HepG2 (cell line): ENCODE measurements around the gene ENPP1. TPM values are rescaled to one million over a fixed set of nuclear protein-coding genes. Genes with fewer than 3 reads are reported as not detected.
A peak's percentile ranks its signal among the peaks of the same experiment; 100 is the strongest.

Experiments used
- ATAC-seq: fragments of 200-7000 bp; cut with Tn5 transposase; 3 replicates; pipeline ENCODE4 v1.9.1; 2020; ENCODE audit warnings: mild to moderate bottlenecking, moderate library complexity
- BruUV-seq: library from RNA; stranded (reverse); fragments of 400-500 nt; replicated peaks from 2 replicates; lab custom pipeline; 2021; lab: Mats Ljungman, UMichigan
- CTCF ChIA-PET: fragments of 300-600 bp; formaldehyde crosslinking; extraction: SDS; loops from one replicate; lab custom pipeline; 2021; ENCODE audit warnings: low total read pairs, inconsistent platforms, low intra/inter-chr PET ratio; lab: Yijun Ruan, JAX
- POLR2A ChIA-PET: fragments of 350-600 bp; sonication (Branson Sonifier 250); formaldehyde crosslinking; loops from one replicate; lab custom pipeline; 2020; ENCODE audit warnings: antibody characterized with exemption, inconsistent platforms; lab: Yijun Ruan, JAX
- DNase-seq: peaks from one replicate; pipeline ENCODE4 v3.0.0-alpha.2; 2015; ENCODE audit warnings: low spot score
- FAIRE-seq: peaks from 3 replicates; lab custom pipeline; 2011; peaks lifted over from hg19 to GRCh38; lab: Jason Lieb, UNC
- H2AFZ ChIP-seq: one replicate; pipeline ENCODE4 v1.6.1; 2011; ENCODE audit warnings: low read length, inconsistent platforms
- H3K27ac ChIP-seq: fragments of 300-600 bp; 3 replicates; pipeline ENCODE4 v1.8.0; 2011; ENCODE audit warnings: mixed run types, mild to moderate bottlenecking, mixed read lengths, low read length, inconsistent platforms; ENCODE audit not compliant: insufficient read depth; ENCODE audit errors: extremely low read length
- H3K27me3 ChIP-seq, 2 experiments: fragments of 200-600 bp in 1 of 2; 2 replicates in 1 of 2; 3 replicates in 1 of 2; pipeline versions ENCODE4 v1.6.0 to v1.8.0; 2011; ENCODE audit warnings: low read length in 2 of 2, mild to moderate bottlenecking in 2 of 2, moderate library complexity in 2 of 2, inconsistent platforms in 1 of 2; ENCODE audit not compliant: insufficient read depth in 2 of 2, control insufficient read depth in 1 of 2
- H3K36me3 ChIP-seq, 2 experiments: fragments of 200-600 bp in 1 of 2; replicated peaks in 1 of 2; 2 replicates in 1 of 2; 3 replicates in 1 of 2; pipeline versions ENCODE4 v1.5.1 to v1.8.0; 2011; ENCODE audit warnings: low read length in 2 of 2, inconsistent platforms in 1 of 2; ENCODE audit not compliant: insufficient read depth in 2 of 2, control insufficient read depth in 1 of 2
- H3K4me1 ChIP-seq: 2 replicates; pipeline ENCODE4 v1.5.1; 2012; ENCODE audit warnings: low read length, inconsistent platforms; ENCODE audit not compliant: insufficient read depth
- H3K4me2 ChIP-seq: 2 replicates; pipeline ENCODE4 v1.6.0; 2011; ENCODE audit warnings: low read depth, low read length, inconsistent platforms
- H3K4me3 ChIP-seq, 3 experiments: fragments of 200-600 bp in 1 of 3; sonication (generic), shearing (Covaris generic) in 1 of 3; replicated peaks in 1 of 3; 2 replicates each; pipeline ENCODE4 v1.5.1; 2011 to 2016; ENCODE audit warnings: low read length in 3 of 3, inconsistent platforms in 2 of 3, low read depth in 2 of 3, mild to moderate bottlenecking in 2 of 3, control low read depth in 1 of 3, mixed read lengths in 1 of 3; ENCODE audit not compliant: insufficient read depth in 1 of 3
- H3K79me2 ChIP-seq: one replicate; pipeline ENCODE4 v1.6.1; 2011; ENCODE audit warnings: low read length, inconsistent platforms; ENCODE audit not compliant: insufficient read depth
- H3K9ac ChIP-seq: 2 replicates; pipeline ENCODE4 v1.6.0; 2011; ENCODE audit warnings: mild to moderate bottlenecking, low read depth, low read length, inconsistent platforms; ENCODE audit not compliant: insufficient read depth
- H3K9me3 ChIP-seq: 2 replicates; pipeline ENCODE4 v1.5.1; 2012; ENCODE audit warnings: mild to moderate bottlenecking, low read length
- H4K20me1 ChIP-seq: 2 replicates; pipeline ENCODE4 v1.6.0; 2011; ENCODE audit warnings: inconsistent platforms, mild to moderate bottlenecking, low read length, moderate library complexity; ENCODE audit not compliant: insufficient read depth
- BCL6 ChIP-seq: IDR thresholded peaks from 2 replicates; pipeline ENCODE4 v1.6.1; 2016; ENCODE audit warnings: missing genetic modification reagents, missing compliant biosample characterization
- JUNB ChIP-seq: sonication (generic); formaldehyde crosslinking; IDR thresholded peaks from 2 replicates; pipeline ENCODE4 v1.8.0; 2022; ENCODE audit warnings: missing genetic modification reagents, mild to moderate bottlenecking, borderline replicate concordance
- MIER3 ChIP-seq: IDR thresholded peaks from 2 replicates; pipeline ENCODE4 v1.6.1; 2016; ENCODE audit warnings: missing compliant biosample characterization, borderline replicate concordance
- NFRKB ChIP-seq: fragments of 450-650 bp; IDR thresholded peaks from 2 replicates; pipeline ENCODE4 v1.6.1; 2017
- RARG ChIP-seq: sonication (generic); formaldehyde crosslinking; IDR thresholded peaks from 2 replicates; pipeline ENCODE4 v1.4.0; 2020; ENCODE audit warnings: low read depth, mild to moderate bottlenecking, missing genetic modification reagents
- TAF1 ChIP-seq: sonication (generic); formaldehyde crosslinking; IDR thresholded peaks from 2 replicates; pipeline ENCODE4 v1.4.0; 2020; ENCODE audit warnings: missing genetic modification reagents
- ZNF331 ChIP-seq: sonication (generic); formaldehyde crosslinking; IDR thresholded peaks from 2 replicates; pipeline ENCODE4 v1.4.0; 2020; ENCODE audit warnings: missing genetic modification reagents
- ZNF572 ChIP-seq: sonication (generic); formaldehyde crosslinking; IDR thresholded peaks from 2 replicates; pipeline ENCODE4 v1.5.1; 2020; ENCODE audit warnings: mild to moderate bottlenecking, missing genetic modification reagents
- ZNF605 ChIP-seq: sonication (generic); formaldehyde crosslinking; IDR thresholded peaks from 2 replicates; pipeline ENCODE4 v1.8.0; 2022; ENCODE audit warnings: mild to moderate bottlenecking, missing genetic modification reagents
- ZNF674 ChIP-seq: sonication (generic); formaldehyde crosslinking; IDR thresholded peaks from 2 replicates; pipeline ENCODE4 v1.5.0; 2020; ENCODE audit warnings: low read depth, mild to moderate bottlenecking, missing genetic modification reagents
- WGBS: methylation state at CpG from one replicate; pipeline ENCODE4 v1.1.6; 2017; ENCODE audit warnings: low lambda C conversion rate; 5-methylcytosine and 5-hydroxymethylcytosine counted together
- in situ Hi-C: cut with HindIII; loops from 2 replicates; pipeline ENCODE4 v1.10.0; 2017; ENCODE audit warnings: low pct_unique_long_range_greater_than_20kb; ENCODE audit not compliant: extremely low pct_ligation_motif_present
- intact Hi-C: fragments of 100-400 bp; cut with micrococcal nuclease; formaldehyde crosslinking; loops from one replicate; pipeline ENCODE4 v1.10.0; 2022; ENCODE audit not compliant: unreplicated experiment
- polyA plus RNA-seq, 8 experiments: library from polyadenylated mRNA; depleted of rRNA in 3 of 8; stranded (reverse) in 7 of 8; unstranded in 1 of 8; fragments of >200 nt; fragmentation: Illumina TruSeq in 4 of 8; extraction: Trizol in 4 of 8; gene quantifications; 2 replicates each; pipeline versions ENCODE4 v1.2.1 to v1.2.3, GENCODE V29; 2011 to 2016; ENCODE audit warnings: low read depth in 4 of 8, missing spikeins in 1 of 8, mixed read lengths in 1 of 8; ENCODE audit not compliant: insufficient read depth in 1 of 8
- total RNA-seq, 5 experiments: library from RNA; depleted of rRNA; stranded (reverse); fragments of >200 nt; fragmentation: Illumina TruSeq; extraction: Trizol; gene quantifications; 2 replicates each; pipeline ENCODE4 v1.2.3, GENCODE V29; 2016; ENCODE audit warnings: low read depth in 1 of 5
- TF ChIP-seq, protein P1 (sequence below): sonication (generic); formaldehyde crosslinking; IDR thresholded peaks from 2 replicates; pipeline ENCODE4 v1.8.1; 2023; ENCODE audit warnings: mild to moderate bottlenecking, moderate library complexity, missing genetic modification reagents
- TF ChIP-seq, protein P2 (sequence below): sonication (generic); formaldehyde crosslinking; IDR thresholded peaks from 2 replicates; pipeline ENCODE4 v1.8.0; 2022; ENCODE audit warnings: missing genetic modification reagents, mild to moderate bottlenecking, moderate library complexity, borderline replicate concordance
- TF ChIP-seq, protein P3 (sequence below): sonication (generic); formaldehyde crosslinking; IDR thresholded peaks from 2 replicates; pipeline ENCODE4 v1.4.0; 2020; ENCODE audit warnings: missing genetic modification reagents, borderline replicate concordance

The ENPP1 gene
- total and polyA plus RNA-seq, 2 of the 13 experiments (the other 11 are each of a cell fraction or from before 2014, with no cell fraction given): 56.5 to 160 TPM

DNA sequence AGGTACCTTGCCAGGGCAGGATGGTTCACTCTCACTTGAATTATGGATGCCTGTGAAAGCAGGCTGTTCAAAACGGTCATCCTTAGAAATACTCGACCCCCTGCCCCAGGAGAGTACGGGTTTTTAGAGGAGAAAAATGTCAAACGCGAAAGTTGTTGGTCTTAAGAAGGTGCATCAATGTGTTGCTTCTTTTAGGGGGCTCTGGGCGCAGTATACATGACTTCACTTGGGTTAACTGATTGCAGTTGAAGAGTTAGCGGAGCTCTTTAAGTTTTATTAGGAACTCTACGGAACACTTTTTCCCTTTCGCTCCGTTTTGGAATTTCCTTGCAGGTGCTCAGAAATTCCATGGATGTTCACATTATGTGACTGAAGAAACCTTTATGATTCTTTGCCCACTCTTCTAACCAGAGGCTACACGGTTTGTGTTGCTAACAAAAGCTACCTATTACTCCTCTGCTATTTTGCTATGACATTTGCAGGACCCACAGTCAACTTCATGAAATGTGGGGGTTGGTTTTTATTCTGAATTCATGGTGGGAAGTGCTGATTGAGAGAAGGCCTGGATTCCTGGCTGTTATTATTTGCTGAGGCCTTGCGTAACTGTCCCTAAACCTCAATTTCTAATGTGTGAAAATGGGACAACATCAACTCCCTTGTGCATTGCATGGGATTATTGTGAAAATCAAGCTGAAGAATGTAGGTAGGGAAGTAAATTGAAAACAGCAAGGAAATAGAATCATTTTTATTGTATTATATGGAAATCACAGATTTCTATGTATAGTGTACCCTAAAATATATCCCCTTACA, 845 bp downstream of the ENPP1 start:
- POLR2A ChIA-PET: interaction anchor here (0.7 to 3.1 kb wide), 9 partner anchors 15 to 181 kb away, joined by 3 to 25 read pairs (median 5); partner anchors contain the start of gene MED23
- BruUV-seq: no TSS peak
- no peak; the same call in 1 of the 3 replicates for ATAC-seq
- 0 out of 2 replicates have a peak, but pooled peaks have one; percentile 51 for TF ChIP-seq ZNF605
- TF ChIP-seq TAF1 (CRISPR knock-in tag): no peak
- TF ChIP-seq NFRKB: no peak
- TF ChIP-seq RARG (CRISPR knock-in tag): peak; percentile 58; the same call in 1 of the 2 replicates
- TF ChIP-seq BCL6: peak; percentile 39; the same call in 1 of the 2 replicates
- TF ChIP-seq, protein P1, sequence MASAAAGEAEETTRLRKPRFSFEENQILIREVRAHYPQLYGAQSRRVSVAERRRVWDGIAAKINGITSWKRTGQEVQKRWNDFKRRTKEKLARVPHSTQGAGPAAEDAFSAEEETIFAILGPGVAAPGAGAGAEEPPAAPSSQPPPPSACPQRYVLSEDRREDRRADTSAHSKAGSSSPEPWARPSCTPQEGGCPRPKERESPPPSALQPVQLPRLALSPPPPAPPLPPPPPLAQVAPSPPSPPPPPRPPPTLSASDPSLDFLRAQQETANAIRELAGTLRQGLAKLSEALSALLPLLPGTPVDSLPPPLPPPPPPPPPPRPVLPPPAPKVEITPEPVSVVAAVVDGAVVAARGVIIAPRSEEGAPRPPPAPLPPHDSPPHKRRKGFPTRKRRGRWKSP (CRISPR knock-in tag): peak; percentile 58; the same call in 1 of the 2 replicates
- no peak for TF ChIP-seq JUNB (CRISPR knock-in tag)
- no peak for TF ChIP-seq MIER3 (CRISPR knock-in tag)
- TF ChIP-seq, protein P2, sequence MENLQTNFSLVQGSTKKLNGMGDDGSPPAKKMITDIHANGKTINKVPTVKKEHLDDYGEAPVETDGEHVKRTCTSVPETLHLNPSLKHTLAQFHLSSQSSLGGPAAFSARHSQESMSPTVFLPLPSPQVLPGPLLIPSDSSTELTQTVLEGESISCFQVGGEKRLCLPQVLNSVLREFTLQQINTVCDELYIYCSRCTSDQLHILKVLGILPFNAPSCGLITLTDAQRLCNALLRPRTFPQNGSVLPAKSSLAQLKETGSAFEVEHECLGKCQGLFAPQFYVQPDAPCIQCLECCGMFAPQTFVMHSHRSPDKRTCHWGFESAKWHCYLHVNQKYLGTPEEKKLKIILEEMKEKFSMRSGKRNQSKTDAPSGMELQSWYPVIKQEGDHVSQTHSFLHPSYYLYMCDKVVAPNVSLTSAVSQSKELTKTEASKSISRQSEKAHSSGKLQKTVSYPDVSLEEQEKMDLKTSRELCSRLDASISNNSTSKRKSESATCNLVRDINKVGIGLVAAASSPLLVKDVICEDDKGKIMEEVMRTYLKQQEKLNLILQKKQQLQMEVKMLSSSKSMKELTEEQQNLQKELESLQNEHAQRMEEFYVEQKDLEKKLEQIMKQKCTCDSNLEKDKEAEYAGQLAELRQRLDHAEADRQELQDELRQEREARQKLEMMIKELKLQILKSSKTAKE (CRISPR knock-in tag): 0 out of 2 replicates have a peak, but pooled peaks have one; percentile 34
- TF ChIP-seq ZNF572: 0 out of 2 replicates have a peak, but pooled peaks have one; percentile 36
- TF ChIP-seq, protein P3, sequence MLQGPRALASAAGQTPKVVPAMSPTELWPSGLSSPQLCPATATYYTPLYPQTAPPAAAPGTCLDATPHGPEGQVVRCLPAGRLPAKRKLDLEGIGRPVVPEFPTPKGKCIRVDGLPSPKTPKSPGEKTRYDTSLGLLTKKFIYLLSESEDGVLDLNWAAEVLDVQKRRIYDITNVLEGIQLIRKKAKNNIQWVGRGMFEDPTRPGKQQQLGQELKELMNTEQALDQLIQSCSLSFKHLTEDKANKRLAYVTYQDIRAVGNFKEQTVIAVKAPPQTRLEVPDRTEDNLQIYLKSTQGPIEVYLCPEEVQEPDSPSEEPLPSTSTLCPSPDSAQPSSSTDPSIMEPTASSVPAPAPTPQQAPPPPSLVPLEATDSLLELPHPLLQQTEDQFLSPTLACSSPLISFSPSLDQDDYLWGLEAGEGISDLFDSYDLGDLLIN: 0 out of 2 replicates have a peak, but pooled peaks have one; percentile 14
- no peak for TF ChIP-seq ZNF674 (CRISPR knock-in tag)
- peak; percentile 7; the same call in 1 of the 2 replicates for TF ChIP-seq ZNF331 (CRISPR knock-in tag)

More for the DNA sequence above, 845 bp downstream of the ENPP1 start:
- Histone ChIP-seq H2AFZ (no peak overlapping the region), H4K20me1 (0 out of 2 replicates have a peak, but pooled peaks cover 3% of the 10 kb centered on the region), H3K4me1 (peaks cover 73% of the 10 kb centered on the region), H3K36me3 (0 out of 5 replicates have a peak, but pooled peaks cover 0 to 1% of the 10 kb centered on the region in 2 experiments), H3K4me2 (peak overlapping the region; percentile 89), H3K79me2 (peaks cover 51% of the 10 kb centered on the region), H3K27ac (peak overlapping the region; percentile 70), H3K9ac (peak overlapping the region; percentile 88), H3K4me3 (peak overlapping the region; percentile 71 to 94 (median 91)), H3K27me3 (no peaks in the 10 kb centered on the region; a peak in 1 of 5 replicates), H3K9me3 (no peaks in the 10 kb centered on the region)
- in situ Hi-C loops: no loop called here
- WGBS: 8% methylated on average over 12 of the region's 12 CpGs
- DNase-seq (no peak), FAIRE-seq (no peak)
- CTCF ChIA-PET: no interaction called here
- intact Hi-C loops: loop anchor here (2.0 to 10.0 kb wide), 5 partner anchors 26 to 111 kb away; no protein-coding TSS in a partner anchor
